Measurements from ENCODE around the gene HYDIN.

GRCh38 chr16:70764632-70765031 is 465.9 kb downstream of the HYDIN start:
- TF ChIP-seq ZBTB2 (IDR thresholded peaks at IDR 0.05), result no peak
- TF ChIP-seq FOXK1 (CRISPR knock-in tag; IDR thresholded peaks at IDR 0.05; ENCODE audit: borderline replicate concordance), result no peak
- no peak for TF ChIP-seq DMBX1 (CRISPR knock-in tag; IDR thresholded peaks at IDR 0.05; ENCODE audit: borderline replicate concordance)
- no peak for TF ChIP-seq CTCF (IDR thresholded peaks at IDR 0.05 in 2 of 3, conservative IDR thresholded peaks at IDR 0.05 in 1 of 3; ENCODE audit: insufficient read depth in 2 of 3, low read depth in 1 of 3, low read length in 3 of 3)
- TF ChIP-seq RCOR1 (IDR thresholded peaks at IDR 0.05; ENCODE audit: borderline replicate concordance in 1 of 2, low read depth in 2 of 2, low read length in 2 of 2), result no peak
- no peak for TF ChIP-seq EZH2 (IDR thresholded peaks at IDR 0.05; ENCODE audit: borderline replicate concordance, low read depth, low read length)
- TF ChIP-seq RAD21 (CRISPR knock-in tag; conservative IDR thresholded peaks at IDR 0.05 in 1 of 2, IDR thresholded peaks at IDR 0.05 in 1 of 2), result no peak
